ENCODE data around the gene INTS1. TPM values are rescaled to one million over a fixed set of nuclear protein-coding genes. Genes with fewer than 3 reads are reported as not detected.

INTS1 gene
- total and polyA plus RNA-seq, 2 of the 4 experiments (the other 2 are of a cell fraction): 9.3 to 40.1 TPM

DNA sequence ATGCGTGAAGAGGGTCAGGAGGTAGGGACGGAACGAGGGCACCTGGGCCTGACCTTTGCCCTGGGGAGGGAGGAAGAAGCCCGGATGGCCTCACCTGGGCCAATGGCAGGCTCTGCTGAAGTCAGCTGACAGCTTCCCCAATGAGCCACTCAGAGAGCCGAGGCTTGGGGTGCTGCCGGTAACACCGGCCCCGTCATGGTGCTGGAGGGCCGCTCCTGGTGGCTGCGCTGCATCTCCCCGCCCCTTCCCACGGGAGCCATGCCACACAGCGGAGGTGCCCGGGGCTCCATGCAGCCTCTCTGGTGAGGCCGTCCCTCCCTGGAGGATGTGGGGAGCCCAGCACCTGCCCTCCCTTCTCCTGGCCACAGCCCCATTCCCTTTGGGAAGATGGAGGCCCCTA is 27.3 kb downstream of the INTS1 start:
- no peak overlapping the region for H2BK20ac ChIP-seq (ENCODE audit: low read depth, low read length)
- H3K14ac ChIP-seq (replicated peaks; ENCODE audit: low read depth, low read length): no peak overlapping the region
- no peak overlapping the region for H3K9ac ChIP-seq (ENCODE audit: low read depth, low read length)
- H4K8ac ChIP-seq (ENCODE audit: low read depth in 2 of 2, low read length in 2 of 2): no peak overlapping the region
- H3K79me1 ChIP-seq (ENCODE audit: low read depth in 1 of 2, low read length in 2 of 2): no peaks in the 10 kb centered on the region
- no peaks in the 10 kb centered on the region for H3K9me1 ChIP-seq (ENCODE audit: insufficient read depth, low read length)
- WGBS, 2 experiments (ENCODE audit: extremely low coverage in 2 of 2, insufficient read length in 1 of 2): 64% methylated on average over 4 of the region's 15 CpGs; no CpG with 5 or more reads in 1 of the 2 experiments
- H3K4me2 ChIP-seq (ENCODE audit: low read depth, low read length): no peak overlapping the region
- H4K5ac ChIP-seq (ENCODE audit: low read depth, low read length): no peak overlapping the region
- TF ChIP-seq, protein P1, sequence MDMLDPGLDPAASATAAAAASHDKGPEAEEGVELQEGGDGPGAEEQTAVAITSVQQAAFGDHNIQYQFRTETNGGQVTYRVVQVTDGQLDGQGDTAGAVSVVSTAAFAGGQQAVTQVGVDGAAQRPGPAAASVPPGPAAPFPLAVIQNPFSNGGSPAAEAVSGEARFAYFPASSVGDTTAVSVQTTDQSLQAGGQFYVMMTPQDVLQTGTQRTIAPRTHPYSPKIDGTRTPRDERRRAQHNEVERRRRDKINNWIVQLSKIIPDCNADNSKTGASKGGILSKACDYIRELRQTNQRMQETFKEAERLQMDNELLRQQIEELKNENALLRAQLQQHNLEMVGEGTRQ (IDR thresholded peaks at IDR 0.05; ENCODE audit: low read depth, low read length): no peak
- TF ChIP-seq RFX5 (IDR thresholded peaks at IDR 0.05; ENCODE audit: low read depth, low read length): no peak
- no peak for TF ChIP-seq MAZ (IDR thresholded peaks at IDR 0.05; ENCODE audit: borderline replicate concordance, low read depth, low read length)
- TF ChIP-seq MAFK (IDR thresholded peaks at IDR 0.05; ENCODE audit: low read depth, low read length): no peak
- no peak for TF ChIP-seq NFE2L2 (IDR thresholded peaks at IDR 0.05; ENCODE audit: low read depth, low read length)
- TF ChIP-seq RCOR1 (IDR thresholded peaks at IDR 0.05; ENCODE audit: insufficient replicate concordance, low read length): no peak
- TF ChIP-seq RAD21 (IDR thresholded peaks at IDR 0.05; ENCODE audit: low read length): no peak
- TF ChIP-seq, protein P2, sequence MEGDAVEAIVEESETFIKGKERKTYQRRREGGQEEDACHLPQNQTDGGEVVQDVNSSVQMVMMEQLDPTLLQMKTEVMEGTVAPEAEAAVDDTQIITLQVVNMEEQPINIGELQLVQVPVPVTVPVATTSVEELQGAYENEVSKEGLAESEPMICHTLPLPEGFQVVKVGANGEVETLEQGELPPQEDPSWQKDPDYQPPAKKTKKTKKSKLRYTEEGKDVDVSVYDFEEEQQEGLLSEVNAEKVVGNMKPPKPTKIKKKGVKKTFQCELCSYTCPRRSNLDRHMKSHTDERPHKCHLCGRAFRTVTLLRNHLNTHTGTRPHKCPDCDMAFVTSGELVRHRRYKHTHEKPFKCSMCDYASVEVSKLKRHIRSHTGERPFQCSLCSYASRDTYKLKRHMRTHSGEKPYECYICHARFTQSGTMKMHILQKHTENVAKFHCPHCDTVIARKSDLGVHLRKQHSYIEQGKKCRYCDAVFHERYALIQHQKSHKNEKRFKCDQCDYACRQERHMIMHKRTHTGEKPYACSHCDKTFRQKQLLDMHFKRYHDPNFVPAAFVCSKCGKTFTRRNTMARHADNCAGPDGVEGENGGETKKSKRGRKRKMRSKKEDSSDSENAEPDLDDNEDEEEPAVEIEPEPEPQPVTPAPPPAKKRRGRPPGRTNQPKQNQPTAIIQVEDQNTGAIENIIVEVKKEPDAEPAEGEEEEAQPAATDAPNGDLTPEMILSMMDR (conservative IDR thresholded peaks at IDR 0.05; ENCODE audit: low read depth, low read length): no peak
- no peak for TF ChIP-seq BHLHE40 (IDR thresholded peaks at IDR 0.05; ENCODE audit: low read depth, low read length)
- TF ChIP-seq CHD1 (IDR thresholded peaks at IDR 0.05; ENCODE audit: low read depth, low read length): no peak
- TF ChIP-seq, protein P3, sequence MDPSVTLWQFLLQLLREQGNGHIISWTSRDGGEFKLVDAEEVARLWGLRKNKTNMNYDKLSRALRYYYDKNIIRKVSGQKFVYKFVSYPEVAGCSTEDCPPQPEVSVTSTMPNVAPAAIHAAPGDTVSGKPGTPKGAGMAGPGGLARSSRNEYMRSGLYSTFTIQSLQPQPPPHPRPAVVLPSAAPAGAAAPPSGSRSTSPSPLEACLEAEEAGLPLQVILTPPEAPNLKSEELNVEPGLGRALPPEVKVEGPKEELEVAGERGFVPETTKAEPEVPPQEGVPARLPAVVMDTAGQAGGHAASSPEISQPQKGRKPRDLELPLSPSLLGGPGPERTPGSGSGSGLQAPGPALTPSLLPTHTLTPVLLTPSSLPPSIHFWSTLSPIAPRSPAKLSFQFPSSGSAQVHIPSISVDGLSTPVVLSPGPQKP (IDR thresholded peaks at IDR 0.05; ENCODE audit: borderline replicate concordance, low read depth, low read length): no peak
- TF ChIP-seq MXI1 (IDR thresholded peaks at IDR 0.05; ENCODE audit: borderline replicate concordance, low read depth, low read length): no peak
- TF ChIP-seq POLR2A (IDR thresholded peaks at IDR 0.05; ENCODE audit: low read depth, low read length): no peak
- no peak for TF ChIP-seq CEBPB (IDR thresholded peaks at IDR 0.05; ENCODE audit: low read depth, low read length)
- TF ChIP-seq SMC3 (IDR thresholded peaks at IDR 0.05; ENCODE audit: low read depth, low read length): no peak
- no peak for TF ChIP-seq FOS (IDR thresholded peaks at IDR 0.05; ENCODE audit: low read depth, low read length)
- dilution Hi-C loops (cut with HindIII; ENCODE audit: low sequenced_read_pairs, unreplicated experiment) (no loop called here), in situ Hi-C loops (cut with MboI; ENCODE audit: low sequenced_read_pairs) (no loop called here), intact Hi-C loops (cut with micrococcal nuclease) (no loop called here)
- H3K18ac ChIP-seq (ENCODE audit: low read depth, low read length): no peak overlapping the region
- H2AK9ac ChIP-seq (replicated peaks; ENCODE audit: low read depth, low read length, poor library complexity): no peak overlapping the region
- no peak overlapping the region for H2BK15ac ChIP-seq (ENCODE audit: low read depth, low read length)
- POLR2A ChIA-PET (ENCODE audit: unreplicated experiment): no interaction called here
- peaks cover 3% of the 10 kb centered on the region; the same call in 1 of the 2 replicates for H4K20me1 ChIP-seq (ENCODE audit: insufficient read depth, low read length)
- no peak for ATAC-seq (ENCODE audit: low read depth)
- no peak overlapping the region for H3K56ac ChIP-seq (ENCODE audit: extremely low read depth, insufficient read depth, low read length)
- H3K9me3 ChIP-seq (ENCODE audit: control insufficient read depth, insufficient read depth, low read length): no peaks in the 10 kb centered on the region
- no peak overlapping the region for H3K27ac ChIP-seq (ENCODE audit: insufficient read depth, low read length)
- H2BK5ac ChIP-seq (ENCODE audit: low read depth, low read length, poor library complexity, severe bottlenecking): no peak overlapping the region
- no peak overlapping the region for H2BK120ac ChIP-seq (ENCODE audit: low read depth, low read length)
- H2AFZ ChIP-seq (replicated peaks; ENCODE audit: low read length, poor library complexity): no peak overlapping the region
- no peak for DNase-seq
- no TSS peak for BruUV-seq (replicated peaks)
- H3K27me3 ChIP-seq (ENCODE audit: control insufficient read depth, insufficient read depth, low read length): no peaks in the 10 kb centered on the region
- CTCF ChIA-PET: no interaction called here
- H3K4me1 ChIP-seq (ENCODE audit: control insufficient read depth, insufficient read depth, low read length): no peaks in the 10 kb centered on the region
- H3K23ac ChIP-seq (ENCODE audit: low read depth, low read length): no peak overlapping the region
- H2AK5ac ChIP-seq (ENCODE audit: low read depth, low read length): no peak overlapping the region
- no peak overlapping the region for H3K4me3 ChIP-seq (ENCODE audit: insufficient read depth, low read depth, low read length)
- peaks cover 70% of the 10 kb centered on the region for H3K36me3 ChIP-seq (ENCODE audit: control insufficient read depth, insufficient read depth, low read length)
- no peak overlapping the region for H4K91ac ChIP-seq (ENCODE audit: insufficient read depth, low read depth, low read length)
- H3K4ac ChIP-seq (ENCODE audit: low read depth, low read length): no peak overlapping the region

Measured in IMR-90 (cell line).